GM12878 (cell line): ENCODE results near the gene BTBD19. TPM values are rescaled to one million over a fixed set of nuclear protein-coding genes. Genes with fewer than 3 reads are reported as not detected.

Experiments
- ATAC-seq: fragments of 200-7000 bp; cut with Tn5 transposase; 3 replicates; pipeline ENCODE4 v1.9.1; 2020; ENCODE audit warnings: mild to moderate bottlenecking, moderate library complexity
- BruUV-seq: library from RNA; stranded (reverse); fragments of 400-500 nt; replicated peaks from 2 replicates; lab custom pipeline; 2021; lab: Mats Ljungman, UMichigan
- CTCF ChIA-PET: fragments of 300-600 bp; sonication (Branson Sonifier 250); formaldehyde crosslinking; extraction: SDS; loops from one replicate; lab custom pipeline; 2021; ENCODE audit warnings: inconsistent platforms; lab: Yijun Ruan, JAX
- POLR2A ChIA-PET: fragments of 350-600 bp; formaldehyde crosslinking; extraction: SDS; loops from one replicate; lab custom pipeline; 2021; ENCODE audit warnings: inconsistent platforms; lab: Charles Lee
- RAD21 ChIA-PET: fragments of 300-600 bp; sonication (Branson Sonifier 250); formaldehyde crosslinking; loops from one replicate; lab custom pipeline; 2023; ENCODE audit warnings: antibody characterized with exemption; ENCODE audit not compliant: unreplicated experiment; lab: Charles Lee
- SMC1A ChIA-PET: fragments of 300-600 bp; sonication (Branson Sonifier 250); formaldehyde crosslinking; loops from one replicate; lab custom pipeline; 2023; ENCODE audit not compliant: unreplicated experiment, uncharacterized antibody; lab: Charles Lee
- DNase-seq: peaks from one replicate; pipeline ENCODE4 v3.0.0-alpha.2; 2011; ENCODE audit warnings: low read depth, low spot score
- FAIRE-seq: peaks from 3 replicates; lab custom pipeline; 2011; peaks lifted over from hg19 to GRCh38; lab: Jason Lieb, UNC
- H2AFZ ChIP-seq: 2 replicates; pipeline ENCODE4 v1.6.0; 2011; ENCODE audit warnings: low read depth, low read length, control low read depth; ENCODE audit not compliant: control insufficient read depth
- H3K27ac ChIP-seq: 2 replicates; pipeline ENCODE4 v1.5.1; 2011; ENCODE audit warnings: control low read depth; ENCODE audit not compliant: control insufficient read depth, insufficient read depth
- H3K27me3 ChIP-seq, 2 experiments: replicated peaks in 1 of 2; 2 replicates each; pipeline versions ENCODE4 v1.6.0 to v1.6.1; 2011; ENCODE audit warnings: low read length in 1 of 2; ENCODE audit not compliant: control insufficient read depth in 2 of 2, insufficient read depth in 2 of 2
- H3K36me3 ChIP-seq, 2 experiments: 2 replicates each; pipeline ENCODE4 v1.5.1; 2011; ENCODE audit warnings: low read length in 1 of 2; ENCODE audit not compliant: control insufficient read depth in 2 of 2, insufficient read depth in 2 of 2
- H3K4me1 ChIP-seq: 2 replicates; pipeline ENCODE4 v1.6.1; 2011; ENCODE audit warnings: mild to moderate bottlenecking, low read length, moderate library complexity, mixed read lengths; ENCODE audit not compliant: control insufficient read depth, insufficient read depth
- H3K4me2 ChIP-seq: 2 replicates; pipeline ENCODE4 v1.6.0; 2011; ENCODE audit warnings: control low read depth; ENCODE audit not compliant: control insufficient read depth, insufficient read depth
- H3K4me3 ChIP-seq: fragments of 200-600 bp; sonication (generic); 2 replicates; pipeline ENCODE4 v1.5.1; 2016
- H3K79me2 ChIP-seq: 2 replicates; pipeline ENCODE4 v1.6.0; 2011; ENCODE audit warnings: low read length; ENCODE audit not compliant: control insufficient read depth, insufficient read depth
- H3K9ac ChIP-seq: 2 replicates; pipeline ENCODE4 v1.8.0; 2011; ENCODE audit warnings: low read length, control low read depth, mixed read lengths; ENCODE audit not compliant: control insufficient read depth, insufficient read depth
- H3K9me3 ChIP-seq: replicated peaks from 3 replicates; pipeline ENCODE4 v1.5.1; 2011; ENCODE audit warnings: mild to moderate bottlenecking, low read length; ENCODE audit not compliant: control insufficient read depth, insufficient read depth
- H4K20me1 ChIP-seq: 2 replicates; pipeline ENCODE4 v1.6.0; 2011; ENCODE audit not compliant: control insufficient read depth, insufficient read depth
- ASH2L ChIP-seq: fragments of 300-600, 200-600 bp; sonication (generic); IDR thresholded peaks from 2 replicates; pipeline ENCODE4 v1.6.1; 2017; ENCODE audit warnings: low read depth, mild to moderate bottlenecking, borderline replicate concordance
- CREB1 ChIP-seq: IDR thresholded peaks from 2 replicates; pipeline ENCODE4 v1.6.1; 2012; ENCODE audit warnings: low read depth, mild to moderate bottlenecking, inconsistent platforms
- CUX1 ChIP-seq: IDR thresholded peaks from 2 replicates; pipeline ENCODE4 v1.6.1; 2012; ENCODE audit warnings: improper control_type of control experiment, low read depth, low read length; ENCODE audit not compliant: insufficient replicate concordance
- EP300 ChIP-seq, 2 experiments: fragments of 150-350 bp in 1 of 2; IDR thresholded peaks; 2 replicates each; pipeline ENCODE4 v1.6.1; 2011 to 2012; ENCODE audit warnings: low read depth in 2 of 2, low read length in 2 of 2, borderline replicate concordance in 1 of 2, improper control_type of control experiment in 1 of 2, inconsistent platforms in 1 of 2; ENCODE audit not compliant: control insufficient read depth in 1 of 2
- ESRRA ChIP-seq: IDR thresholded peaks from 2 replicates; pipeline ENCODE4 v1.6.1; 2012; ENCODE audit warnings: mild to moderate bottlenecking, low read length, improper control_type of control experiment
- KAT2A ChIP-seq: conservative IDR thresholded peaks from 2 replicates; pipeline ENCODE4 v1.6.1; 2011; ENCODE audit warnings: low read depth, low read length; ENCODE audit not compliant: control insufficient read depth
- MEF2A ChIP-seq: IDR thresholded peaks from 2 replicates; pipeline ENCODE4 v1.6.1; 2011; ENCODE audit warnings: low read depth, mild to moderate bottlenecking, low read length, moderate library complexity; ENCODE audit not compliant: insufficient read depth
- MLLT1 ChIP-seq: fragments of 450-650 bp; IDR thresholded peaks from 2 replicates; pipeline ENCODE4 v1.6.1; 2016; ENCODE audit warnings: mild to moderate bottlenecking
- MXI1 ChIP-seq: fragments of 150-350 bp; IDR thresholded peaks from 2 replicates; pipeline ENCODE4 v1.6.1; 2011; ENCODE audit warnings: low read depth, mild to moderate bottlenecking, inconsistent platforms, low read length, improper control_type of control experiment
- NKRF ChIP-seq: fragments of 450-650 bp; conservative IDR thresholded peaks from 2 replicates; pipeline ENCODE4 v1.6.1; 2017; ENCODE audit warnings: mild to moderate bottlenecking, moderate library complexity
- POLR2A ChIP-seq: IDR thresholded peaks from 2 replicates; pipeline ENCODE4 v1.6.1; 2011; ENCODE audit warnings: low read depth, mild to moderate bottlenecking, low read length
- SREBF1 ChIP-seq: IDR thresholded peaks from 2 replicates; pipeline ENCODE4 v1.6.1; 2012; ENCODE audit warnings: mild to moderate bottlenecking, low read length
- YBX1 ChIP-seq: fragments of 450-650 bp; IDR thresholded peaks from 2 replicates; pipeline ENCODE4 v1.6.1; 2016; ENCODE audit warnings: antibody characterized with exemption
- WGBS: methylation state at CpG from one replicate; pipeline ENCODE4 v1.1.6; 2016; ENCODE audit warnings: low lambda C conversion rate; ENCODE audit not compliant: insufficient replicate concordance, insufficient coverage; ENCODE audit errors: missing lambda C conversion rate; 5-methylcytosine and 5-hydroxymethylcytosine counted together
- in situ Hi-C: fragments of 300-500 bp; cut with MboI; formaldehyde crosslinking; loops from 9 replicates; pipeline ENCODE4 v1.14.3; 2018; ENCODE audit warnings: mixed read lengths
- intact Hi-C: fragments of 100-400 bp; cut with micrococcal nuclease; formaldehyde crosslinking; loops from one replicate; pipeline ENCODE4 v1.14.2; 2022; ENCODE audit not compliant: unreplicated experiment
- polyA plus RNA-seq, 11 experiments: library from polyadenylated mRNA; depleted of rRNA in 4 of 11; unstranded in 6 of 11; stranded (reverse) in 5 of 11; fragments of >200 nt; fragmentation: Nextera tagmentation in 4 of 11; fragmentation: Illumina TruSeq in 1 of 11; extraction: Ambion mirVana in 4 of 11; extraction: Trizol in 1 of 11; gene quantifications; 1 replicate in 1 of 11; 2 replicates in 10 of 11; pipeline versions ENCODE4 v1.2.1 to v1.2.3, GENCODE V29; 2011 to 2016; ENCODE audit warnings: inconsistent platforms in 2 of 11, missing spikeins in 2 of 11, low read depth in 1 of 11
- total RNA-seq, 4 experiments: library from RNA; depleted of rRNA in 3 of 4; stranded (reverse); fragments of >200 nt in 3 of 4; fragmentation: Illumina TruSeq in 1 of 4; extraction: Trizol in 1 of 4; gene quantifications; 2 replicates each; pipeline versions ENCODE4 v1.2.1 to v1.2.3, GENCODE V29; 2013 to 2021

Gene BTBD19
- total and polyA plus RNA-seq, 10 of the 15 experiments (the other 5 are each of a cell fraction or from before 2014, with no cell fraction given), result 0.13 to 2.7 (median 0.42) TPM

- Histone ChIP-seq H3K36me3 (peaks cover 8 to 21% of the 10 kb centered on the region in 2 experiments), H3K4me2 (peak overlapping the region; percentile 73), H3K79me2 (peaks cover 43% of the 10 kb centered on the region), H3K9ac (peak overlapping the region; percentile 99), H3K27ac (peak overlapping the region; percentile 92), H3K27me3 (no peaks in the 10 kb centered on the region), H3K4me1 (peaks cover 13% of the 10 kb centered on the region), H3K9me3 (no peaks in the 10 kb centered on the region), H4K20me1 (peaks cover 12% of the 10 kb centered on the region), H3K4me3 (peak overlapping the region; percentile 73), H2AFZ (no peak overlapping the region)
- ChIA-PET SMC1A (interaction anchor here (0.7 to 2.3 kb wide), 12 partner anchors 9 to 69 kb away, joined by 3 to 12 read pairs (median 4); partner anchors contain the start of genes PLK3 and RNU5D-1), CTCF (interaction anchor here (0.9 to 4.0 kb wide), 10 partner anchors 8 to 238 kb away, joined by 3 to 39 read pairs (median 5); partner anchors contain the start of genes PLK3 and RNU5D-1), POLR2A (interaction anchor here (0.6 to 2.7 kb wide), 23 partner anchors 8 to 807 kb away, joined by 3 to 29 read pairs (median 5); partner anchors contain the start of genes BEST4, BTBD19, PLK3 and RNU5D-1), RAD21 (interaction anchor here (0.7 to 2.1 kb wide), 8 partner anchors 9 to 527 kb away, joined by 3 to 7 read pairs (median 4); partner anchors contain the start of genes PLK3 and UROD)
- ATAC-seq, result peak; percentile 46
- no peak for DNase-seq
- no peak for FAIRE-seq
- BruUV-seq, result TSS peak; percentile 69
- in situ Hi-C loops, result no loop called here
- 1% methylated on average over 36 of the region's 36 CpGs for WGBS
- intact Hi-C loops, result loop anchor here (2.0 to 5.0 kb wide), 2 partner anchors 41 to 45 kb away; partner anchors contain the start of gene RNU5D-1
- no peak for TF ChIP-seq ESRRA
- 0 out of 2 replicates have a peak, but pooled peaks have one; percentile 75 for TF ChIP-seq NKRF
- no peak for TF ChIP-seq MEF2A
- no peak for TF ChIP-seq SREBF1
- TF ChIP-seq CREB1, result 0 out of 2 replicates have a peak, but pooled peaks have one; percentile 22
- TF ChIP-seq EP300 (IDR thresholded peaks at IDR 0.05; ENCODE audit: borderline replicate concordance in 1 of 2, control insufficient read depth in 1 of 2, low read depth in 2 of 2, low read length in 2 of 2), result no peak
- TF ChIP-seq POLR2A, result no peak
- no peak for TF ChIP-seq YBX1
- TF ChIP-seq MXI1, result no peak
- no peak for TF ChIP-seq ASH2L
- TF ChIP-seq KAT2A, result no peak
- no peak for TF ChIP-seq MLLT1
- no peak for TF ChIP-seq CUX1
These were observed 32.2 kb upstream of the BTBD19 start for GRCh38 chr1:44775930-44776729.
